SK-N-SH (cell line): ENCODE data around the gene EID3. TPM values are rescaled to one million over a fixed set of nuclear protein-coding genes. Genes with fewer than 3 reads are reported as not detected.

Source experiments
- CTCF ChIA-PET: fragments of 300-600, 350-600 bp; formaldehyde crosslinking; extraction: SDS; loops from one replicate; lab custom pipeline; 2021; lab: Yijun Ruan, JAX
- POLR2A ChIA-PET: fragments of 350-600 bp; sonication (Branson Sonifier 250); formaldehyde crosslinking; extraction: SDS; loops from one replicate; lab custom pipeline; 2020; ENCODE audit warnings: antibody characterized with exemption, inconsistent platforms; lab: Yijun Ruan, JAX
- DNase-seq: peaks from one replicate; pipeline ENCODE4 v3.0.0; 2012
- H2AFZ ChIP-seq: fragments of 200-600 bp; sonication (generic); 2 replicates; pipeline ENCODE4 v1.8.1; 2016; ENCODE audit warnings: antibody characterized with exemption, mild to moderate bottlenecking, low read depth
- H3F3A ChIP-seq: fragments of 200-600 bp; sonication (generic); replicated peaks from 2 replicates; pipeline ENCODE3; 2016; ENCODE audit warnings: antibody characterized with exemption, mild to moderate bottlenecking; ENCODE audit not compliant: insufficient read depth
- H3K27ac ChIP-seq, 2 experiments: fragments of 200-500 bp in 1 of 2; fragments of 200-600 bp in 1 of 2; sonication (Bioruptor generic) in 1 of 2; sonication (generic), shearing (Covaris generic) in 1 of 2; 2 replicates each; pipeline versions ENCODE4 v1.5.1 to v1.6.1; 2014 to 2016; ENCODE audit warnings: low read depth in 2 of 2, inconsistent platforms in 1 of 2, low read length in 1 of 2, mild to moderate bottlenecking in 1 of 2, mixed read lengths in 1 of 2
- H3K27me3 ChIP-seq: fragments of 200-600 bp; sonication (generic), shearing (Covaris generic); 2 replicates; pipeline ENCODE4 v1.6.1; 2016; ENCODE audit warnings: mixed run types; ENCODE audit not compliant: insufficient read depth
- H3K36me3 ChIP-seq, 2 experiments: fragments of 200-500 bp in 1 of 2; fragments of 200-600 bp in 1 of 2; sonication (Bioruptor generic) in 1 of 2; sonication (generic) in 1 of 2; replicated peaks in 1 of 2; 2 replicates each; pipeline versions ENCODE3 to v1.5.1; 2014 to 2016; ENCODE audit warnings: low read length in 1 of 2, mild to moderate bottlenecking in 1 of 2; ENCODE audit not compliant: insufficient read depth in 2 of 2, control insufficient read depth in 1 of 2
- H3K4me1 ChIP-seq, 2 experiments: fragments of 200-500 bp in 1 of 2; fragments of 200-600 bp in 1 of 2; sonication (Bioruptor generic) in 1 of 2; sonication (generic), shearing (Covaris generic) in 1 of 2; 2 replicates each; pipeline versions ENCODE4 v1.5.1 to v1.6.1; 2014 to 2016; ENCODE audit warnings: low read depth in 1 of 2, low read length in 1 of 2, mixed run types in 1 of 2; ENCODE audit not compliant: insufficient read depth in 2 of 2, control insufficient read depth in 1 of 2
- H3K4me2 ChIP-seq: fragments of 200-600 bp; sonication (generic), shearing (Covaris generic); 2 replicates; pipeline ENCODE4 v1.6.1; 2017; ENCODE audit warnings: mixed run types
- H3K4me3 ChIP-seq, 2 experiments: fragments of 200-500 bp in 1 of 2; fragments of 200-600 bp in 1 of 2; sonication (Bioruptor generic) in 1 of 2; sonication (generic), shearing (Covaris generic) in 1 of 2; 2 replicates each; pipeline versions ENCODE4 v1.5.1 to v1.8.1; 2014 to 2016; ENCODE audit warnings: low read depth in 2 of 2, inconsistent platforms in 1 of 2, low read length in 1 of 2, mild to moderate bottlenecking in 1 of 2, mixed read lengths in 1 of 2, moderate library complexity in 1 of 2
- H3K79me2 ChIP-seq: fragments of 200-600 bp; sonication (generic); 2 replicates; pipeline ENCODE4 v1.8.1; 2017; ENCODE audit warnings: mild to moderate bottlenecking; ENCODE audit not compliant: insufficient read depth
- H3K9ac ChIP-seq: fragments of 200-600 bp; sonication (generic); 2 replicates; pipeline ENCODE4 v1.6.1; 2017; ENCODE audit warnings: mixed run types
- H3K9me2 ChIP-seq: fragments of 200-600 bp; sonication (generic); 2 replicates; pipeline ENCODE4 v1.6.1; 2017; ENCODE audit warnings: mixed run types
- H3K9me3 ChIP-seq: fragments of 200-600 bp; sonication (generic); 2 replicates; pipeline ENCODE4 v1.6.1; 2017; ENCODE audit warnings: mixed run types, mild to moderate bottlenecking, moderate library complexity
- H4K20me1 ChIP-seq: fragments of 200-600 bp; sonication (generic); 2 replicates; pipeline ENCODE4 v1.6.1; 2017; ENCODE audit warnings: mild to moderate bottlenecking, mixed run types; ENCODE audit not compliant: insufficient read depth
- EZH2phosphoT487 ChIP-seq: fragments of 200-600 bp; sonication (generic); IDR thresholded peaks from 2 replicates; pipeline ENCODE4 v1.6.1; 2017; ENCODE audit warnings: low read depth, mixed run types, mild to moderate bottlenecking, antibody characterized with exemption, moderate library complexity, borderline replicate concordance
- FOSL2 ChIP-seq: IDR thresholded peaks from 2 replicates; pipeline ENCODE4 v1.4.0; 2012; ENCODE audit warnings: low read depth, mild to moderate bottlenecking, moderate library complexity, borderline replicate concordance
- FOXJ3 ChIP-seq: sonication (generic); formaldehyde crosslinking; IDR thresholded peaks from 2 replicates; pipeline ENCODE4 v1.5.1; 2020; ENCODE audit warnings: mild to moderate bottlenecking, missing genetic modification reagents
- MEF2A ChIP-seq: IDR thresholded peaks from 2 replicates; pipeline ENCODE4 v1.4.0; 2012; ENCODE audit warnings: low read depth, borderline replicate concordance
- NFIC ChIP-seq: IDR thresholded peaks from 2 replicates; pipeline ENCODE4 v1.4.0; 2012; ENCODE audit warnings: borderline replicate concordance
- NRF1 ChIP-seq: IDR thresholded peaks from 2 replicates; pipeline ENCODE4 v1.6.1; 2012; ENCODE audit warnings: low read depth, mild to moderate bottlenecking, low read length
- POLR2AphosphoS5 ChIP-seq: IDR thresholded peaks from 2 replicates; pipeline ENCODE4 v1.6.1; 2012; ENCODE audit warnings: low read depth, low read length
- RFX5 ChIP-seq: IDR thresholded peaks from 2 replicates; pipeline ENCODE4 v1.6.1; 2012; ENCODE audit warnings: mild to moderate bottlenecking, improper control_type of control experiment, low read length
- SIN3A ChIP-seq: IDR thresholded peaks from 2 replicates; pipeline ENCODE4 v1.6.1; 2012; ENCODE audit warnings: low read depth, mild to moderate bottlenecking, low read length, moderate library complexity, borderline replicate concordance
- SMC3 ChIP-seq: IDR thresholded peaks from 2 replicates; pipeline ENCODE4 v1.6.1; 2012; ENCODE audit warnings: low read depth, low read length, improper control_type of control experiment
- TAF1 ChIP-seq: IDR thresholded peaks from 2 replicates; pipeline ENCODE4 v1.6.1; 2012; ENCODE audit warnings: low read depth, mild to moderate bottlenecking, low read length, moderate library complexity, borderline replicate concordance
- TCF12 ChIP-seq: IDR thresholded peaks from 2 replicates; pipeline ENCODE4 v1.4.0; 2012
- YY1 ChIP-seq: IDR thresholded peaks from 2 replicates; pipeline ENCODE4 v1.4.0; 2012; ENCODE audit warnings: low read depth, mild to moderate bottlenecking
- WGBS: methylation state at CpG from one replicate; pipeline ENCODE4 v1.1.6; 2017; ENCODE audit warnings: low lambda C conversion rate; 5-methylcytosine and 5-hydroxymethylcytosine counted together
- polyA plus RNA-seq, 3 experiments: library from polyadenylated mRNA; depleted of rRNA; stranded (reverse); fragments of >200 nt; gene quantifications; 2 replicates each; pipeline ENCODE4 v1.2.3, GENCODE V29; 2012
- TF ChIP-seq, protein P1 (sequence below): IDR thresholded peaks from 2 replicates; pipeline ENCODE4 v1.4.0; 2012; ENCODE audit warnings: low read depth
- TF ChIP-seq, protein P2 (sequence below): IDR thresholded peaks from 2 replicates; pipeline ENCODE4 v1.4.0; 2012; ENCODE audit warnings: low read depth, borderline replicate concordance
- TF ChIP-seq, protein P3 (sequence below): IDR thresholded peaks from 2 replicates; pipeline ENCODE4 v1.6.1; 2012; ENCODE audit warnings: mild to moderate bottlenecking, low read depth, low read length, moderate library complexity
- TF ChIP-seq, protein P4 (sequence below): fragments of 150-350 bp; IDR thresholded peaks from 2 replicates; pipeline ENCODE4 v1.6.1; 2016; ENCODE audit warnings: mild to moderate bottlenecking, low read depth, low read length

EID3 gene
- polyA plus RNA-seq, 1 of the 3 experiments (the other 2 are of a cell fraction): 0.92 TPM

DNA sequence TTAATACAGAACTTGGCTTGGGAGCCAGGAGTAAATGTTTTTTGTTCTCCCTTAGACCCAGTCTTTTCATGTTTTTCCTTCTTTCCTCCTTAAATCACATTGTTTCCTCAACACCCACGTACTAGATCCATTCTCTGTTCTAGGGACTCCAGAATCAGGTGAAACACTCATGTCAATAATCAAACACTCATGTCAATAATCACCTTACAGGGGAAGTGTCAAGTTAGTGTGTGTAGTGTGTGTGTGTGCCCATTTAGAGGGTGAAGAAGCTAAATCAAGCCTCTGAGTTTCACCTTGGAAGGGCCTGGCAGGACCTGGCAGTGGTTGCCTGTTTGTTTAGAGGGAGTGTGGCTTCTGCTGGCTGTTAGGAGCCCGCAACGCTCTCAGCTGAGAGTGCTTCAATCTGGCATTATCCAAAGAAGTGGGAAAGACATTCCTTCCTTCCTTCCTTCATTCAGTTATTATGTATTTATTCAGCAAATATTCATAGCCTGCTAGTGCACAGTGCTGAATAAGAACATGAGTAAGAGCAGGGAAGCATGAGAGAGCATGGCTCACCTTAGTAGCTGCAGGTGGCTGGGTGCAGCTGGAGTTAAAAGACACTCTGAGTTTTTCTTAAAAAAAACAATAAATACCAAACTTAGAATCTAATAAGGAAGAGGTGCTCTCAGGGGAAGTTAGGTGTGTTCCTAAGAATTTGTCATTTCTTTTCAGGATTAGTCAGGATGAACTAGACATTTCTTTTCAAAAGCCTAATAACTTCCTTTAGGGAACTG is 17.6 kb upstream of the EID3 start:
- Histone ChIP-seq H3K4me3 (peak overlapping the region; percentile 74 to 75; a peak in 2 of 4 replicates), H3K9ac (peak overlapping the region; percentile 95), H3K79me2 (peaks cover 42% of the 10 kb centered on the region), H3F3A (peaks cover 38% of the 10 kb centered on the region), H3K27ac (peak overlapping the region; percentile 95 to 97), H3K9me2 (no peaks in the 10 kb centered on the region), H2AFZ (peak overlapping the region; percentile 38), H3K4me1 (peaks cover 16 to 19% of the 10 kb centered on the region in 2 experiments; a peak in 3 of 4 replicates), H3K4me2 (peak overlapping the region; percentile 95), H3K36me3 (peaks cover 0 to 3% of the 10 kb centered on the region in 2 experiments), H3K9me3 (no peaks in the 10 kb centered on the region), H4K20me1 (peaks cover 29% of the 10 kb centered on the region), H3K27me3 (no peaks in the 10 kb centered on the region)
- ChIA-PET CTCF (no interaction called here), POLR2A (interaction anchor here (1.5 to 2.1 kb wide), 2 partner anchors 22 to 148 kb away, joined by 5 to 6 read pairs; partner anchors contain the start of gene NFYB)
- 78% methylated on average over 3 of the region's 3 CpGs for WGBS
- no peak for DNase-seq
- TF ChIP-seq MEF2A (no peak), TCF12 (peak; percentile 3), EZH2phosphoT487 (no peak), TAF1 (no peak)

DNA sequence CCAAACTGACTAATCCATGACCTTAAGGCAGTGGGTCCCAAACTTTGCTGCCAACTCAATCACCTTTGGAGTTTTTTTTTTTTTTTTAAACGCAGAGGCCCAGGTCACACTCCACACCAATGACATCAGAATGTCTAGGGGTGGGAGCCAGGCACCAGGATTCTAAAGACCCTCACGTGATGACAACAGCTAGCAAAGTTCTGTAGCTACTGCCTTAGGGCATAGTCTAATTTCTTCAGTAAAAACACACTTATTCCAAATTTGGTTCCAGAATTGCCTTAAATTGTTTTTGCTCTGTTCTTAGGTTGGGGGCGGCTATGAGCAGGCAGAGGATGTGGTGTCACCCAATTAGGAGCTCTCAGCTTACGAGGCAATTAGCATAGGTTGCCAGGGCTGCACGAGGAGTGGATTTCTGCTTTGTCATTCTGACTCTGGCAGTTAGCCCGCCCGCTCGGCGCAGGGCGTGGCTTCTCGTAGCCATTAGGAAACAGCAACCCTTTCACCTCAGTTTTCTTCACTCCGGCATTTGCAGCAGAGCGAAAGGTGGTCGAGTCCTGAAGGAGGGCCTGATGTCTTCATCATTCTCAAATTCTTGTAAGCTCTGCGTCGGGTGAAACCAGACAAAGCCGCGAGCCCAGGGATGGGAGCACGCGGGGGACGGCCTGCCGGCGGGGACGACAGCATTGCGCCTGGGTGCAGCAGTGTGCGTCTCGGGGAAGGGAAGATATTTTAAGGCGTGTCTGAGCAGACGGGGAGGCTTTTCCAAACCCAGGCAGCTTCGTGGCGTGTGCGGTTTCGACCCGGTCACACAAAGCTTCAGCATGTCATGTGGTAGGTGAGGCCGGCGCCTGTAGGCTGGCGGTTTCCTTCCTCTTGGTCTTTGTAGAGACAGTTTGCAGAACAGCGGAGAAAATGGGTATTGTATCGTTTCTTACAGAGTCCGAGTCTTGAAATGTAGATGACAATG is 16.7 kb upstream of the EID3 start:
- DNase-seq: peak; percentile 82
- 0% methylated on average over 38 of the region's 40 CpGs for WGBS
- peaks cover 51% of the 10 kb centered on the region for H3K79me2 ChIP-seq
- CTCF ChIA-PET: interaction anchor here (1.4 to 3.0 kb wide), 6 partner anchors 9 to 148 kb away, joined by 3 to 13 read pairs (median 5); partner anchors contain the start of genes EID3 and NFYB
- H3K9ac ChIP-seq: peak overlapping the region; percentile 95
- H3K4me2 ChIP-seq: peak overlapping the region; percentile 95
- no peaks in the 10 kb centered on the region for H3K27me3 ChIP-seq
- H3K27ac ChIP-seq: peak overlapping the region; percentile 95 to 97
- H3F3A ChIP-seq: peaks cover 32% of the 10 kb centered on the region
- POLR2A ChIA-PET: interaction anchor here (0.7 to 2.1 kb wide), 5 partner anchors 13 to 366 kb away, joined by 3 to 6 read pairs (median 4); partner anchors contain the start of genes NFYB and TDG
- no peaks in the 10 kb centered on the region for H3K9me3 ChIP-seq
- no peaks in the 10 kb centered on the region for H3K9me2 ChIP-seq
- peaks cover 16 to 17% of the 10 kb centered on the region in 2 experiments; a peak in 3 of 4 replicates for H3K4me1 ChIP-seq
- peak overlapping the region; percentile 64 for H2AFZ ChIP-seq
- H4K20me1 ChIP-seq: peaks cover 34% of the 10 kb centered on the region
- peak overlapping the region; percentile 74 to 75 for H3K4me3 ChIP-seq
- peaks cover 2 to 11% of the 10 kb centered on the region in 2 experiments for H3K36me3 ChIP-seq
- TF ChIP-seq, protein P1, sequence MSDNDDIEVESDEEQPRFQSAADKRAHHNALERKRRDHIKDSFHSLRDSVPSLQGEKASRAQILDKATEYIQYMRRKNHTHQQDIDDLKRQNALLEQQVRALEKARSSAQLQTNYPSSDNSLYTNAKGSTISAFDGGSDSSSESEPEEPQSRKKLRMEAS: peak; percentile 59; the same call in 1 of the 2 replicates
- TF ChIP-seq, protein P2, sequence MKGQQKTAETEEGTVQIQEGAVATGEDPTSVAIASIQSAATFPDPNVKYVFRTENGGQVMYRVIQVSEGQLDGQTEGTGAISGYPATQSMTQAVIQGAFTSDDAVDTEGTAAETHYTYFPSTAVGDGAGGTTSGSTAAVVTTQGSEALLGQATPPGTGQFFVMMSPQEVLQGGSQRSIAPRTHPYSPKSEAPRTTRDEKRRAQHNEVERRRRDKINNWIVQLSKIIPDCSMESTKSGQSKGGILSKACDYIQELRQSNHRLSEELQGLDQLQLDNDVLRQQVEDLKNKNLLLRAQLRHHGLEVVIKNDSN: peak; percentile 69; the same call in 1 of the 2 replicates
- no peak for TF ChIP-seq FOXJ3 (CRISPR knock-in tag)
- TF ChIP-seq POLR2AphosphoS5: peak; percentile 97
- peak; percentile 67; the same call in 1 of the 2 replicates for TF ChIP-seq RFX5
- peak; percentile 59 for TF ChIP-seq SIN3A
- TF ChIP-seq, protein P3, sequence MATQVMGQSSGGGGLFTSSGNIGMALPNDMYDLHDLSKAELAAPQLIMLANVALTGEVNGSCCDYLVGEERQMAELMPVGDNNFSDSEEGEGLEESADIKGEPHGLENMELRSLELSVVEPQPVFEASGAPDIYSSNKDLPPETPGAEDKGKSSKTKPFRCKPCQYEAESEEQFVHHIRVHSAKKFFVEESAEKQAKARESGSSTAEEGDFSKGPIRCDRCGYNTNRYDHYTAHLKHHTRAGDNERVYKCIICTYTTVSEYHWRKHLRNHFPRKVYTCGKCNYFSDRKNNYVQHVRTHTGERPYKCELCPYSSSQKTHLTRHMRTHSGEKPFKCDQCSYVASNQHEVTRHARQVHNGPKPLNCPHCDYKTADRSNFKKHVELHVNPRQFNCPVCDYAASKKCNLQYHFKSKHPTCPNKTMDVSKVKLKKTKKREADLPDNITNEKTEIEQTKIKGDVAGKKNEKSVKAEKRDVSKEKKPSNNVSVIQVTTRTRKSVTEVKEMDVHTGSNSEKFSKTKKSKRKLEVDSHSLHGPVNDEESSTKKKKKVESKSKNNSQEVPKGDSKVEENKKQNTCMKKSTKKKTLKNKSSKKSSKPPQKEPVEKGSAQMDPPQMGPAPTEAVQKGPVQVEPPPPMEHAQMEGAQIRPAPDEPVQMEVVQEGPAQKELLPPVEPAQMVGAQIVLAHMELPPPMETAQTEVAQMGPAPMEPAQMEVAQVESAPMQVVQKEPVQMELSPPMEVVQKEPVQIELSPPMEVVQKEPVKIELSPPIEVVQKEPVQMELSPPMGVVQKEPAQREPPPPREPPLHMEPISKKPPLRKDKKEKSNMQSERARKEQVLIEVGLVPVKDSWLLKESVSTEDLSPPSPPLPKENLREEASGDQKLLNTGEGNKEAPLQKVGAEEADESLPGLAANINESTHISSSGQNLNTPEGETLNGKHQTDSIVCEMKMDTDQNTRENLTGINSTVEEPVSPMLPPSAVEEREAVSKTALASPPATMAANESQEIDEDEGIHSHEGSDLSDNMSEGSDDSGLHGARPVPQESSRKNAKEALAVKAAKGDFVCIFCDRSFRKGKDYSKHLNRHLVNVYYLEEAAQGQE: peak; percentile 17; the same call in 1 of the 2 replicates
- TF ChIP-seq NFIC: peak; percentile 43; the same call in 1 of the 2 replicates
- TF ChIP-seq SMC3: no peak
- TF ChIP-seq, protein P4, sequence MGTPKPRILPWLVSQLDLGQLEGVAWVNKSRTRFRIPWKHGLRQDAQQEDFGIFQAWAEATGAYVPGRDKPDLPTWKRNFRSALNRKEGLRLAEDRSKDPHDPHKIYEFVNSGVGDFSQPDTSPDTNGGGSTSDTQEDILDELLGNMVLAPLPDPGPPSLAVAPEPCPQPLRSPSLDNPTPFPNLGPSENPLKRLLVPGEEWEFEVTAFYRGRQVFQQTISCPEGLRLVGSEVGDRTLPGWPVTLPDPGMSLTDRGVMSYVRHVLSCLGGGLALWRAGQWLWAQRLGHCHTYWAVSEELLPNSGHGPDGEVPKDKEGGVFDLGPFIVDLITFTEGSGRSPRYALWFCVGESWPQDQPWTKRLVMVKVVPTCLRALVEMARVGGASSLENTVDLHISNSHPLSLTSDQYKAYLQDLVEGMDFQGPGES: no peak
- peak; percentile 15; the same call in 1 of the 2 replicates for TF ChIP-seq FOSL2
- peak; percentile 26; the same call in 1 of the 2 replicates for TF ChIP-seq YY1
- TF ChIP-seq NRF1: peak; percentile 47; the same call in 1 of the 2 replicates
